Measurements from ENCODE around the gene VAMP5.

Gene VAMP5

DNA sequence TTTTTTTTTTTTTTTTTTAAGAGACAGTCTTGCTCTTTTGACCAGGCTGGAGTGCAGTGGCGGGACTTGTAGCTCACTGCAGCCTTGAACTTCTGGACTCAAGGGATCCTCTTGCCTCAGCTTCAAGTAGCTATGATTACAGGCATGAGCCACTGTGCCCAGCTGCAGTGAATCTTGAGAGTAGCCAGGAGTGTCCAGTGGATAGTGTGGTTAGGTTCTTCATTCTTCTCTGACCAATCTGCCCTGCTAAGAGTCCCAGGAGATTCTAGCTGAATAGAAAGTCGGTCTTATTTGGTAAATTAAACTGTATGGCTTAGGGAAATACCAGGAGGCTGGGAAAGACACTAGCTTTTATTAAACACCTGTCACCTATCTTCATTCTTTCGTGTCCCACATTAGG, 47.1 kb downstream of the VAMP5 start:
- TF ChIP-seq, protein P1, sequence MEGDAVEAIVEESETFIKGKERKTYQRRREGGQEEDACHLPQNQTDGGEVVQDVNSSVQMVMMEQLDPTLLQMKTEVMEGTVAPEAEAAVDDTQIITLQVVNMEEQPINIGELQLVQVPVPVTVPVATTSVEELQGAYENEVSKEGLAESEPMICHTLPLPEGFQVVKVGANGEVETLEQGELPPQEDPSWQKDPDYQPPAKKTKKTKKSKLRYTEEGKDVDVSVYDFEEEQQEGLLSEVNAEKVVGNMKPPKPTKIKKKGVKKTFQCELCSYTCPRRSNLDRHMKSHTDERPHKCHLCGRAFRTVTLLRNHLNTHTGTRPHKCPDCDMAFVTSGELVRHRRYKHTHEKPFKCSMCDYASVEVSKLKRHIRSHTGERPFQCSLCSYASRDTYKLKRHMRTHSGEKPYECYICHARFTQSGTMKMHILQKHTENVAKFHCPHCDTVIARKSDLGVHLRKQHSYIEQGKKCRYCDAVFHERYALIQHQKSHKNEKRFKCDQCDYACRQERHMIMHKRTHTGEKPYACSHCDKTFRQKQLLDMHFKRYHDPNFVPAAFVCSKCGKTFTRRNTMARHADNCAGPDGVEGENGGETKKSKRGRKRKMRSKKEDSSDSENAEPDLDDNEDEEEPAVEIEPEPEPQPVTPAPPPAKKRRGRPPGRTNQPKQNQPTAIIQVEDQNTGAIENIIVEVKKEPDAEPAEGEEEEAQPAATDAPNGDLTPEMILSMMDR (IDR thresholded peaks at IDR 0.05; ENCODE audit: low read depth, low read length): no peak
- H3K4me3 ChIP-seq (ENCODE audit: low read depth, low read length): no peak overlapping the region

DNA sequence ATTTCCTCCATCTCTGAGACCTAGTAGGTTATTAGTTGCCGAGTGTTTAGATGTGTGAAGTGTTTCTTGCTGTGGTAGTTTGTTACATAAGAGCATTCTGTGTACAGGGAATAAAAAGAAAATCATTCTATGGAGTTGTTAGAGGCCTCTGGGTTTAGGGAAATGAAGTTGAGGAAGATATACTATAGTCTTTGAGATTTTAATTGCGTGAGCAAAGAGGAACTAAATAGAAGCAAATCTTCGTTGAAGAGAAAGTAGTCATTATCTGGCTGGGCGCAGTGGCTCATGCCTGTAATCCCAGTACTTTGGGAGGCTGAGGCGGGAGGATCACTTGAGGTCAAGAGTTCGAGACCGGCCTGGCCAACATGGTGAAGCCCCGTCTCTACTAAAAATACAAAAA, 50.8 kb downstream of the VAMP5 start:
- TF ChIP-seq, protein P1 (IDR thresholded peaks at IDR 0.05; ENCODE audit: low read depth, low read length): no peak
- no peak overlapping the region for H3K4me3 ChIP-seq (ENCODE audit: low read depth, low read length)

DNA sequence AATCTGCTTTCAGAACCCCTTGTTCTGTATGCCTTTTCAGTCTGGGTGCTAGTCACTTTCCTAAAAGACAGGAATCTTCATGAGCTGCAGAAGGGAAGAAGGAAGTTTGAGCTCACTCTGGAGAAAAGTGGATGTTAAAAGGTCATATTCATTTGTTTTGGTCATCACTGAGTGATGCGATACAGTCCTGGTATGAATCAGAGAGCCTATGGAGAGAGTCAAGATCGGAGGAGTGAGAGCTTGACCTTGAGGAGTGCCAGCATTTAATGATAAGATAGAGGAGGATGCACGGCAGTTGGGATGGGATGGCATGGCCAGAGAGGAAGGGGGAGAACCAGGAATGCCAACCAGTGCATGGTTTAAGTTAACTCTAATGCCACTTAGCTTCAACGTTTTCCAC, 51.4 kb downstream of the VAMP5 start:
- TF ChIP-seq, protein P1 (IDR thresholded peaks at IDR 0.05; ENCODE audit: low read depth, low read length): no peak
- no peak overlapping the region for H3K4me3 ChIP-seq (ENCODE audit: low read depth, low read length)

DNA sequence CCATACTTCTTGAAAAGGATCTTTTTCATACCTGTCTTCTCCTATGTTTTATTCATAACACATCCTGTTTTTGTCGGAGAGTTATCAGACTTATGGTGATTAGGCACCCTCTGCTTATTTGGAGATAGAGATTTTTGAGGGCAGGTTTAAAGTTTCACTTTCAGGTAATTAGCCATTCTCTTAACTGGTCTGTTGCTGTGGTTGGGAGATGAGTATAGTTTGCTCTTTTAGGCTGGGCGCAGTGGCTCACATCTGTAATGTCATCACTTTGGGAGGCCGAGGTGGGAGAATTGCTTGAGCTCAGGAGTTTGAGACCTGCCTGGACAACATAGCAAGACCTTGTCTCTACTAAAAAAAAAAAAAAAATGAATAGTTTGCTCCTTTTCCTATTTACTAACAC, 58.5 kb downstream of the VAMP5 start:
- TF ChIP-seq, protein P1 (IDR thresholded peaks at IDR 0.05; ENCODE audit: low read depth, low read length): no peak
- H3K4me3 ChIP-seq (ENCODE audit: low read depth, low read length): no peak overlapping the region
